NAMALWA (cell line): Measurements from ENCODE around the gene HAAO.

Experiments
- DNase-seq: peaks from one replicate; pipeline ENCODE4 v3.0.0-alpha.2; 2015; ENCODE audit warnings: low spot score

HAAO gene

GRCh38 chr2:42767899-42768705 lies 24.3 kb downstream of the HAAO start:
- DNase-seq, result no peak

DNA sequence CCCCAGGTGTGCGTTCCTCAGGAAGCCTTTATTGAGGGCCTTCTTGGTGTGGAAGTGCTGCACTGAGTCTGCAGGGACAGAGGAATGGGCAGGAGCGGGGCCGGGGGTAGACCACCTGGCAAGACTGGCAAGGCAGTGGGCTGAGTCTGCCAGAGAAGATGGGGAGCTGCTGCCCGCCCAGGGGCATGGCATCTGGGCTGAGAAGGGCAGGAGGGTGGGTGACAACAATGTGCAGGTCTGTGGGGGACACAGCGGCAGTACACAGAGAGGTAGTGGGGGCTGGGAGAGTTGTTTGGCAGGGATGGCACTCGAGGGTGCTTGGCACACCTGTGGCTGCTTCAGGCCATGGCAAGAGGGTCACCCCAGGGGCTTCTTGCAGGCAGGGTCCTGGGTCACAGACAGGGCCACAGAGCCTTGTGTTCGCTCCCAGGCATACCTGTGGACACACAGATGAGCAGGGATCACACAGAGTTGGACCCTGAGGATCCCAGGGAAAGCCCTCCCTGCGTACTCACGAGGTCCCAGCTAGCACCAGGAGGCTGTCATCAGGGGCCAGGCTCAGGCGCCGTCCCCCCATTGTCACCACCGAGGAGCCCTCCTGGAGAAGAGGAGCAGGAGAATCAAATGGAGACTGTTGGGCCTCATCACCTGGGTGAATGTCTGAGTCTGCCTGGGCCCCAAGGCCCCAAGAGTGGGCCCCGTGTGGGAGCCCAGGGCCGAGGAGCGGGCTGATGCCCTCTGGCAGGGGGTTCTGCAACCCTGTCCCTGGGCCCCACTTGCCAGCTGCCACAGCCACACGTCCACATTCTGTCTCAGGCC lies 25.1 kb downstream of the HAAO start:
- no peak for DNase-seq

DNA sequence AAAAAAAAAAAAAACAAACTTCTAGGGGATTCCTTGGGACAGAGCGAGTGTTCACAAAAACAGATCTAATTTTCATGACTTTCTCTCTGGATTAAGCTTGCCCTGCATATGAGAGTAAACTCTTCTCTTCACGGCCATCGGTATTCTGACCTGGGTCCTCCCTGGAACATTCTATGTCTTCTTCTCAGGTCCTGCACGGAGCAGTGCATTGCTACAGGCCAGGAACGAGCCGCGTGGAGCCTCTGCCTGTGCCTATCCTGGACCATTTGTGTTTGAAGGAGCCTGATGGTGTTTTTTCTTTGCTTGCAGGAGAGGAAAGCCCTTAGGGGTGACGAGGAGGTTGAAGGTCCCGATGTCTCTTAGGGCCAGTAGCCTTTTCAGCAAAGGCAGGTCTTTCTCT lies 26.7 kb downstream of the HAAO start:
- no peak for DNase-seq

GRCh38 chr2:42764901-42765300 lies 27.5 kb downstream of the HAAO start:
- no peak for DNase-seq

DNA sequence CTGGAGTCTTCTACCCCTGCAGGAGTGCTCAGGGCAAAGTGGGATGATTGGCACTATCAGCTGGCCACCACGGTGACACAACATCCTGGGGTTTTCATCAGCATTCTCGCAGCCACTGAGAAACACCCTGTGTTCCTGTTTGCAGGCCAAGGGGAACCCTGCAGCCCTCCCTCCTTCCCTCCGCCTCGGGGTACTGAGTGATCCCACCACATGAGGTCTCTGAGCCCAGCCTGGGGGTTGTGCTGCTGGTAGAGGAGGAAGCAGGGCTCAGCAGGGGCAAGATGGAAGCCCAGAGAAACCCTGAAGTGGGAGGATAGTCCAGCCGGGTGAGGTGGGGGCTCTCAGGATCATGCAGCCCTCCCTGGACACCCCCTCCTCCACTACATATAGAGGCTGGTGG lies 28.3 kb downstream of the HAAO start, which contains the start of gene OXER1:
OXER1 (minus strand) TSS at position 40 of the 400 bp plus-strand sequence. CDS start 73 bp downstream, outside the sequence.
- DNase-seq, result no peak

DNA sequence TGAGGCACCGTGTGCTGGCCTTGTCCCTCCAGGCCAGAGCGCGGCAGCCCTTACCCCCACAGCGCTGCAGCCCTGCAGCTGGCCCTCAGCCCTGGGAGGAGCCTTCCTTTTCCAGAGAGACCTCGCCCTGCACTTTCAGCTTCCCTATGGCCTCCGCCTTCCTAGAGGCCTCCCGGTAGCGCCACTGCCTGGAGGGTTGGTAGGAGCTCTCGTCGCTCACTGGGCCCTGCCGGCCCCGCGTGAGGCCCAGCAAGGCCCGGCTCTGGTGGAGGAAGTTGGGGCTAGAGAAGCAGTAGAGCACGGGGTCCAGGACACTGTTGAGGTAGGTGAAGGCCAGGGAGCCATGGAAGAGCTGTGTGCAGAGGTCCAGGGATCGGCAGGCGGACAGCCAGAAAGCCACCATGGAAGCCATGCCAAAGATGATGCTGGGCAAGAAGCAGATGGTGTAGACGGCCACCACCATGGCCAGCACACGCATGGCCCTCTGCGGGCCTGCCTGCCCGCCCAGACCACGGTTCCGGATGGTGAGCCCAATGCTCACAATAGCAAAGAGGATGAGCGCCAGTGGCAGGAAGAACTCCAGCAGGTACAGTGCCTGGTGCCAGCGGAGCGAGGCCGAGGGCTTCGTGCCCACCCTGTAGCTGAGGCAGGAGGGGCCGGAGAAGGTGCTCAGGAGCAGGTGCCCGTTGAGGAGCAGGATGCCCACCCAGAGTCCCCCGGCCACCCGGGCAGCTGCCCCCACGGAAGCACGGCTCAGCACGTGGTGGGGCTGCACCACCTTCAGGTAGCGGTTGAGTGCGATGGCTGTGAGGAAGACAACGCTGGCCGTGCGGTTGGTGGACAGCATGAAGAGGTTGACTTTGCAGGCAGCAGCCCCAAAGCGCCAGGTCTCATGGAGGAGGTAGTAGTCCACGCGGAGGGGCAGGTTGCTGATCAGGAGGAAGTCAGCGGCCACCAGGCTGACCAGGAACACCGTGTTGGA lies 29.3 kb downstream of the HAAO start:
- no peak for DNase-seq

GRCh38 chr2:42762155-42762554 lies 30.2 kb downstream of the HAAO start:
- no peak for DNase-seq

DNA sequence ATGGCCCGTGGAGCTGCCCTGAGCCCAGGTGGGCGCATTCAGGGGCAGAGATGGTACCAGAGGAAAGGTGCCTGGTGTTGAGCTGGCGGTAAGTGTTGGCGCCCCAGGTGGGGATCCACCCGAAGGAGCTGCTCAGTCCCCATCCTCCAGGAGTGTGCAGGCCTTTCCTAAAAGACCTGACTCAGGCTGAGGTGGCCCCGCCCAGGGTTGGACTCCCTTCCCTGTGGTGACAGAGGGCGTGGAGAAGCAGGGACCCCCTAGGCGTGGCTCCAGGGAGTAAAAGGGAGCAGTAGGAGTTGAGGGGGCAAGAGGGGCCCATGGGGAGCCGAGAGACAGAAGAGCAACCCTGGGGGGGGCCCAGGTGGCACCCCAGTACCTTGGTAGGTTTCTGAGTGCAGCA lies 30.8 kb downstream of the HAAO start:
- DNase-seq, result no peak

DNA sequence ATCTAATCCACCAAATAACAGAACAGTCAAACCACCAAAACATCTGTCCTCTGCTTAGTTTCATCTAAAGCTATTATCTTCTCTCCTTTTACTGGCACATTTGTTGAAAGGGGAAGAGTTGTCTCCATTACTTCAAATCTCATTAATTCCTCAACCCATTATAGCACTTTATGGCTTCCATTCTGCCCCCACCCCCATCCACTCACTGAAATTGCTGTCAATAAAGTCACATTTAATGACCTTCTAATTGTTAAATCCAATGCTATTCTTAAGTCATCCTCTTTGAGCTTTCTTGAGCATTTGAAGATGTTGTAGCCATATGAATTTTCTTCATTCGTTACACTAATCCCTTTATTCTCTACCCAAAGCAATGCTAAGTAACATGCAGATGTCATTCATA lies 33.6 kb downstream of the HAAO start:
- no peak for DNase-seq

DNA sequence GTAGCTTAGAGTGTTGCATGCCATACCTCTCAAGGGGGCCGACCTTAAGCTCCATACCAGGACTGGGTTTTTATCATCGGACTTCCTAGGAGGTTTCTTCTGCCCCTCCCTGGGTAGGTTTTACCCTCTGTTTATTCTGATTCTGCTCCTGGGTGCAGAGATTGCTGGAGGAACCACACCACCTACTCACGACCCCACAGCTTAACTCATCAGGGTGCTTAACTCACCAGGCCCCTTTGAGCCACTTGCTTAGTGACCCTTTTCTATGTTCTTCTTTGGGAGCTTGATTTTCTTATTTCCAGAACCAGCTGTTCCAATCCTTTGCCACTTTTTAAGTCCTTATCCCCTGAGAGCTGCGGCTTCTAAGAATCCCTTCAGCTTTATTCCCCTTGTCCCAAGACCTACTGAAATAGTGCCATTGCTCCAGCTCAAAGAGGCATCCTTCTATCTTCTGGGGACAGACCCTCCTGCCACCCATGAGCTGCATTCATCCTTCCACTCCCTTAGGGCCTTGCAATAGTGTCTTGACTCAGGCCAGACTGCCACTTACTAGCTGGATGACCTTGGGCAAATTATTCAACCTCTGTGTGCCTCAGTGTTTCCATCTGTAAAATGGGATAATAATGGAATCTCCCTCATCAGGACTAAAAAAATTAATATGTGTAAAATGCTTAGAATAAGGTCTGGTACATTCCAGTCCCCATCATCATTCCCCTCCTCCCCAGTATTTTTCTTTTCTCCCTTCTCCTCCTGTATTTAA lies 34.2 kb downstream of the HAAO start:
- no peak for DNase-seq

DNA sequence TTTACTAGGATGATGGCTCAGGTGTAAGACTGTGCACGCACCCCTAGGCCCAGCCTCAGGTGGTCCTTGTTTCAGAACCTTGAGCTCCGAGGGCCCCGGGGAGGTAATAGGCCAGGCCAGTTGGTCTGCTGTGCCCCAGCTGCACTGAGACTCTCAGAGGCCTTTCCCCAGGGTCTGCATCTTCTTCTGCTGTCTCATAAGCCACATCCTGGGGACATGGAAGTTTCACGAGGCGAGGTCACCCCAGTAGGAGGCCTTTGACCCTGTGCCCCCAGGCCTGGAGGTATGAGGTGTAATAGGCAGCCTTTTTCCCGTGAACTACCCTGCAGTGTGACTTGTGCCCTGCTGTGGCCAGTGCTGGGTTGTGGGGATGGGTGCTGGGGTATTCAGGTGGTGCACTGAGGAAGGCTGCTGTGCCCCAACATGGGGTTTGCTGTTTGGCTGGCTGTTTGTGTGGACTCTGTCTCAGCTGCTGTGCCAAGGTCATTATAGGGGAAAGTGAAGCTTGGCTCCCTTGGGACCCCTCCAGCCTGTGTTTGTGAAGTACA lies 35.3 kb downstream of the HAAO start:
- peak; percentile 31 for DNase-seq

- DNase-seq, result peak; percentile 46
Measured at GRCh38 chr2:42756150-42756775, 36.1 kb downstream of the HAAO start.

DNA sequence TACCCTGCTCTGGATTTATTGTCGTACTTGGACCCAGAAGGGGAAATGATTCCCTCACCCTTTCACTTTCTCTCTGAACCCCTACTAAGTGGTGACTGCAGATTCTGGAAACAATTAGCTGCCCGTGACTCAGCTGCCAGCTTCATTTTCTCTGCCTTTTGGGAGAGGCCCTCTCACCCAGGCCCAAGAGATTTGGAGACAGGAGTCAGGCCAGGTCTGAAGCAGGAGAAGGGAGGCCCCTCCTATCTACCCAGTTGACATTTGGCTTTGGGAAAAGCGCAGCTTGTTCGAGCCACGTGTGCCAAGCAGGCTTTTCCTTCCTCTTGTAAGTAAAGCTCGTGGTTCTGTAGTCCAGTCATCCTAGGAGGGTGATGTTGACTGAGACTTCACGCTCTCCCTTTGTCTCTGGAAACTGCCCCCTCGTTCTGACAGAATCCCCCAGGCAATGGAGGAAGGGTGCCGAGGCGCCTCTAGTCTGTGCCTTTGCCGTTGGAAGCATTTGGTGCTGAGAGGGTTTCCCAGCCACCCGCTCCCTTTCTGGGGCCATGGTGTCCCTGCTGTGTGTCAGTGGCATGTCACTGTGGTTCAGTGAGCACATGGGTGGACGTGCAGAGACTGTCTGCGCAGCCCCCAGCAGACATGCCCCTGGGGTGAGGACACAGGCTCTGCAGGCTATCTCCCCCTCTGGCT lies 37.0 kb downstream of the HAAO start:
- no peak for DNase-seq

DNA sequence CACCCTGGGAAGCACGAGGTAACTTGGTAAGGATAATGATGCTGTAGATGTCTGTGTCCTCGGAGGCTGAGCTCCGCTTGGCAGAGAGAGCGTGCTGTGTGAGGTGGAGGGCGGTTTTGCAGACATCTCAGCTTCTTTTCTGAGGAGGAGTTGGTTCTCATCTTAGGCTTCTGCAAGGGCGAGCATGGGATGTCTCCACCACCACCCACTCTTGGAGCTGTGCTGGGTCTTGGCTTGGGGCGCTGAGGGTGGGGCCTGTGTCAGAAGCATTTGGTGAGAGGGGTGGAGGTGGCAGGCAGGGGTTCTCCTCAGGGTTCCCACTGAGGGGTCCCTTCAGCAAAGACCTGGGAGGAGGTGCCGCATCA lies 37.6 kb downstream of the HAAO start:
- no peak for DNase-seq

- peak; percentile 93 for DNase-seq
Measured at GRCh38 chr2:42754021-42754775, 38.2 kb downstream of the HAAO start.

DNA sequence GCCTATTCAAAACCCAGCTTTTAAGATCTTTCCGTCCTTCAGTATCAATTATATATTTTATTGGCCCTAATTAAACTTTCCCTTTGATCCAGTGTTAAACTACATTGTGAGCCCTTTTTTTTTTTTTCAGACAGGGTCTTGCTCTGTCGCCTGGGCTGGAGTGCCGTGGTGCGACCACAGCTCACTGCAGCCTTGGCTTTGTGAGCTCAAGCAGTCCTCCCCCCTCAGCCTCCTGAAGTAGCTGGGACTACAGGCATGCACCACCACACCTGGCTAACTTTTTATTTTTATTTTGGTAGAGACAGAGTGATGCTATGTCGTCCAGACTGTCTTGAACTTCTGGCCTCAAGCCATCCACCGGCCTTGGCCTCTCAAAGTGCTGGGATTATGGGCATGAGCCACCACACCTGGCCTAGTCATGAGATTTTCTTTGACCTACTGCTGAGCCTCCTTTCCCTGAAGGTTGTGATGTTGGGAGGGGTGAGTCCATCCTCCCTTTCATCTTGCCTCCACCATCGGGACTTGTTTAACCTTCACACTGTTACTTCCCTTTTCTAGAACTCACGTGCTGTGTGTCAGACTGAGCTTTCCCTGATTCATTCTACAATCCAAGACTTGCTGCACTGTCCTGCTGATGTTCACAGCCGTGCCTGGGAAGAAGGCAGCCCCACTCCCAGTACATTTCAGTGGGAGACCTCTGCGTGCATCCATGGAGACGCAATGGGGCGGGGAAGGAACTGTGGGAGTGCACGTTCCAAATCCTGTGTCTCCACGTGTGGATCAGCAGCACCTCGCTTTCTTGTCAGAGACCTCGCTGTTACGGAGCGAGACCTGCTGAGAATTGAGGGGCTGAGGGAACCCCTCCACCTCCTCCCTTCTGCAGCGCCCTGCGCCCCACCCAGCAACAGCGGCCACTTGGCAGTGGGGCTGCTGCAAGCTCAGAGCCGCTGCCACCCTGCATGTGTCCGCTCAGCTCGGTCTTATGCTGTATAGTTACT lies 39.3 kb downstream of the HAAO start:
- DNase-seq, result peak; percentile 66

DNA sequence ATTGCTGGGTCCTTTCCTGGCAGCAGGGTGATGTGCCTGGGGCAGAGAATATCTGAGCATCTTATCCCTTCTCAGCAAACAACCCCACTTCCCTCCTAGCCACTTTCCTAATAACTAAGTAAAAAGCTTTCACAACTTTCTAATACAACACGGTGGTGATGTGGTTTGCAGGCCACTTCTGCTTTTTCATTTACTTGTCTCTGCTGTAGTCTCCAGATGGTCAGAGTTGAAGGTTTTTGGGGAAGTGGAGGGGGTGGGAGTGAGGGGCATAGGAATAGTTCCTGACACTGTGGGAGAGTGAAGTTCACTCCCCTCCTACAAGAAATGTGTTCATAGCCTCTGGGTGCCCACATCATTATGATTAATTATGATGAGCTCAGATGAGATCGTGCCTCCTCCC lies 40.1 kb downstream of the HAAO start:
- DNase-seq, result peak; percentile 79

DNA sequence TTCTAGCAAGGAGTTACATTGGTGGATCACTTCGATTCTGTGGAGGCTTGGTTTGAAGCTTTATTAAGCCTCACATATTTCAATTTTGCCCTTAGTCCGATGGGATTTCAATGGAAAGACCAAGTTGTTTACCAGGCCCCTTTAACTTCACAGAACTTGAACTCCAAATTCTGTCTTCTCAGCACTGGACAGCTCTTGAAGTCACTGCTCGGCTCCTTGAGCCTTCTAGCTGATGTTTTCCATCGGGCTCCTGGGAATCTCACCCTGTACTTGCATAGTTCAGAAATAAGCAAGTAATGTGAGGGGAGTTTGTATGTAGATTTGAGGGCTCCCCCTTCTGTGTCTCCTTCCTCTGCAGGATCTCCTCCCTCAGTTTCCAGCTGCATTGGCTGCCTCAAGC lies 43.5 kb downstream of the HAAO start:
- DNase-seq, result no peak
